Mesodermal cell (in vitro differentiated cells): ENCODE results near the gene PCNA. TPM values are rescaled to one million over a fixed set of nuclear protein-coding genes. Genes with fewer than 3 reads are reported as not detected.

Experiments used
- H3K27ac ChIP-seq: 2 replicates; pipeline ENCODE4 v1.7.0; 2013; ENCODE audit warnings: mild to moderate bottlenecking, low read depth, low read length, moderate library complexity; ENCODE audit not compliant: severe bottlenecking
- H3K36me3 ChIP-seq: 2 replicates; pipeline ENCODE4 v1.7.1; 2013; ENCODE audit warnings: mild to moderate bottlenecking, low read length, moderate library complexity; ENCODE audit not compliant: control insufficient read depth, insufficient read depth
- H3K4me1 ChIP-seq: one replicate; pipeline ENCODE4 v1.7.1; 2013; ENCODE audit warnings: mild to moderate bottlenecking, low read length; ENCODE audit not compliant: insufficient read depth, control insufficient read depth, poor library complexity, severe bottlenecking
- H3K4me3 ChIP-seq: 2 replicates; pipeline ENCODE4 v1.7.0; 2013; ENCODE audit warnings: low read length, control low read depth, mild to moderate bottlenecking; ENCODE audit not compliant: insufficient read depth, poor library complexity, severe bottlenecking; ENCODE audit errors: extremely low read depth
- H3K9me3 ChIP-seq: 2 replicates; pipeline ENCODE4 v1.7.1; 2013; ENCODE audit warnings: mild to moderate bottlenecking, low read length, moderate library complexity; ENCODE audit not compliant: control insufficient read depth
- WGBS, 2 experiments: methylation state at CpG; one replicate each; pipeline ENCODE4 v1.1.5; 2013; ENCODE audit warnings: missing lambda C conversion rate in 2 of 2; ENCODE audit not compliant: insufficient coverage in 2 of 2; 5-methylcytosine and 5-hydroxymethylcytosine counted together
- polyA plus RNA-seq, 2 experiments: library from polyadenylated mRNA; stranded (reverse); fragments of 50-300 nt; gene quantifications; one replicate each; pipeline ENCODE4 v1.2.3, GENCODE V29; 2013

PCNA gene
- 144 TPM for polyA plus RNA-seq (2013, experiment 1 of 2)
- 143 TPM for polyA plus RNA-seq (2013, experiment 2 of 2)

DNA sequence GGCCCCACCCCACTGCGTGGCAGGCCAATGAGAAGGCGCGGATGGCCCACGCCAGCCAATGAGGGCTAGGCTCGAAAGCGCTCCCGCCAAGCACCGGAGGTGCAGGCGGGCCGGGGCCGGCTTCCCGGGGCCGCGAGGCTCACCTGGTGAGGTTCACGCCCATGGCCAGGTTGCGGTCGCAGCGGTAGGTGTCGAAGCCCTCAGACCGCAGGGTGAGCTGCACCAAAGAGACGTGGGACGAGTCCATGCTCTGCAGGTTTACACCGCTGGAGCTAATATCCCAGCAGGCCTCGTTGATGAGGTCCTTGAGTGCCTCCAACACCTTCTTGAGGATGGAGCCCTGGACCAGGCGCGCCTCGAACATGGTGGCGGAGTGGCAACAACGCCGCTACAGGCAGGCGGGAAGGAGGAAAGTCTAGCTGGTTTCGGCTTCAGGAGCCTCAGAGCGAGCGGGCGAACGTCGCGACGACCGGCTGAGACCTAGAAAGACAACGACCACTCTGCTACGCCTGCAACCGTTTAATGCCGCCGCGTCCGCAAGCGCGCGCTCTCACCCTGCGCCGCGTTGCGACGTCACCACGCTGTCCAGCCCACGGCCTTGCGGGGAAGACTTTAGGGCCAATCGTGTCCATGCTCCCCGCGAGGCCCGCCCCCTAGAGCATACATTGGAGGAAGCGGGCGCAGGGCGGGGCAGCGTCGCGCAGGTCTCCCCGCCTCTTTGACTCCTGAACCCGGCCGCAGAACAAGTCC lies at the start of gene PCNA:
TSS of gene PCNA (minus strand) at position 524 of the 750 bp plus-strand sequence. CDS start at position 364, 160 bp downstream.
- Histone ChIP-seq H3K4me1 (no peaks in the 10 kb centered on the region), H3K4me3 (peak within 1 kb of the TSS; percentile 80), H3K9me3 (no peaks in the 10 kb centered on the region), H3K27ac (peak within 1 kb of the TSS; percentile 80), H3K36me3 (peaks cover 38% of the 10 kb centered on the region)
- WGBS, 2 experiments: 0% methylated on average over 70 of the region's 71 CpGs

DNA sequence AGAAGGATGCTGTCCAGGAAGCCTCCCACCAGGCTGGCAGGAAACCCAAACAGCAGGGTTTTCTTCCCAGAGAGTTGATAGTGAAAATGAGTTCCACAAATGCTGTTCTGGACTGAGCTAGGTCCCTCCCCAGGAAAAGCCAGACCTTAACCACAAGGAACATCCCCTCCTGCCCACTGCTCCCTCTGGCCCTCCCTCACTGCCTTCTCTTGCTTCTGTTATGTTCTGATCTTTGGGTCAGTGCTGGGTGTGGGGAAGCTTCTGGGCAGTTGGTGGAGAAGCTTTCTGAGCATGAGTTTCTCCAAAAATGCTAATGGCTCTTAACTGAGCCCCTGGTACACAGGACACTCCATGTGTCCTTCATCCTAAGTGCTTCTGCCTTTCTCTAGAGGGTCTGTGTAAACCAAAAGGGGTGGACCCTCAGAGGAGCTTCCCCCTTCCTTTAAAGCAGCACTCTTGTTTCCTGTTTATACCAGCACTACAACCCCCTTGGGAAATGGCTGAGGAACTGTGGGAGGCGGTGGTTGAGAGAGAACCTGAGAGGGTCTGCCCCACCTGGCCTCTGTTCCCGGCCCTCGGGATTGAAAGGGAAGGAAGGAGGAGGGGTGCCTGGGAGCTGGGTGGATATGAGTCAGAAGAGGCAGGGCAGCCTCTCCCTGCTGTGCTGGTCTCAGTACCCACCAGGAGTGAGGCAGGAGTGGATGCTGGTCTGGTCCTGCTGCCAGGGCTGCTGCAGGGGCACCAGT lies 49.1 kb upstream of the PCNA start:
- Histone ChIP-seq H3K4me3 (no peak overlapping the region), H3K4me1 (peaks cover 33% of the 10 kb centered on the region), H3K9me3 (no peaks in the 10 kb centered on the region), H3K27ac (peak overlapping the region; percentile 59), H3K36me3 (peaks cover 13% of the 10 kb centered on the region)
- WGBS, 2 experiments: 17 to 19% methylated on average over 1 to 2 of the region's 3 CpGs

DNA sequence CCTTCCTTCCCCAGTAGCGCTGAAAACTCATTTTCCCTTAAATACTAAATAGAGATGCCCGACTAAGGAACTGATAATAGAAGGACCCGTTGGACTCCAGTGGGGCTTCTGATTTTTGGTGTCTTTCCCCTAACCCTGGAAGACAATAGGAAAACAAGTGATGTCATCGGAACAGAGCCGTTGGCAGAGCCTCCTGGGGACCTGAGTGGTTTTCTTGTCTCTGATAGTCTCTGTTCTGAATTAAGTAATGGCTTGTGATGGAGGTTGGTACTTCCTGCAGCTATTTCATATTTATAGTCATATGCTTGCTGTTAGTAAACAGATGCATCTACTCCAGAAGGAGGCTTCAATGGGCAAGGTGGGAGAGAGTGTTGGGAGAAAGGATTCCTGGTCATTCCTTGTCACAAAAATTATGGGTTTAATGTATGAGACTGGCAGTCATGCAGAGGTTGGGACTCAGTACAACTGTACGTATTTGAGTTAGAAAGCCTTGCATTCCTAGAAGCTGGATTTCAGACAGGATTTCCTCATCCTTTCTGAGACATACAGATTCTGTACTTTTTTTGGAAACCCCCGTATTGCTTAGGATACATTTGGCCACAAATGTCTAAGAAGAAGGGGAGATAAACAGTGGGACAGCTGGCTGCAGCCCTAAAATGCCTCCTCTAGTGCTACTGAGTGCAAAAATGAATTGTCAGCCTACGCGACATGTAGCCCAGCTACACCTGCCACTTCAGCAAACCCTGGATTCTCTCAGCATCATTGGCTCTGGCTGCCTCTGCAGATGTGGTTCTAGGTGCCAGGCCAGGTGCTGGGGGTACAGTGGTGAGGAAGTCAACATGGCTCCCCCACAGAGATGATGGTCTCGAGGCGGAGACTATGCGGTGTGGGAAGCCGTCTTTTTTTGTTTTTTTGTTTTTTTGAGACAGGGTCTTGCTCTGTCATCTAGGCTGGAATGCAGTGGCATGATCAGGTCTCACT lies 45.2 kb upstream of the PCNA start:
- peaks cover 2% of the 10 kb centered on the region for H3K36me3 ChIP-seq
- H3K4me3 ChIP-seq: no peak overlapping the region
- H3K27ac ChIP-seq: no peak overlapping the region
- WGBS, 2 experiments: 94 to 96% methylated on average over 7 to 10 of the region's 13 CpGs
- no peaks in the 10 kb centered on the region for H3K9me3 ChIP-seq
- peaks cover 15% of the 10 kb centered on the region for H3K4me1 ChIP-seq

DNA sequence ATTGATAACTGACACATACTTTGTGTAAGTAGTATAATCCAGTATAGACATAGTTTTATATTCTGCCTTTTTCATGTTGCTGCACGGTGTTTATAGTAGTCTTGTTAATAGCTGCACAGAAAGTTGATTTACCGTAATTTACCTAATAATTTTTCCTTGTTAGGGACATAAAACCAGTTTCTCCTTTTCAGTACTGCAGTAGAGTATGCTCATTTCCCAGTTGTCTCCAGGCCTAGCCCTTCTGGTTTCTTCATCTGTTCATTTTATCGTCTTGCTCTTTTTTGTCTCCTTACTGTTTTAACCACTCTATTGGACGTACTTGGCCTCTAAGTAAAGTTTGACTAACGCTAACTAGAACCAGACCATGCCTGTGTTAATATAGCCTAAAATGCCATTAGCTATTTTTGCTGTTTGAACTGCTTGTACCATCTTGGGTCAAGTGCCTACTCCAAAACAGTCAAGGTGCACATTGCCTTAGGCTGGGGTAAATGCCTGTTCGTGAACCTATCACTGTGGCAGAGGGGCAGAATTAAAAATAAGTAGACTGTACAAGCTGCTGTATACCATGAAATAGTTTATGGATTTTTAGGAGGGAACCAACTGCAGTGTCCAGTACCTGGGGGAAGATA lies 41.9 kb upstream of the PCNA start:
- 93 to 100% methylated on average over 3 of the region's 6 CpGs for WGBS, 2 experiments
- Histone ChIP-seq H3K36me3 (peaks cover 2% of the 10 kb centered on the region), H3K27ac (no peak overlapping the region), H3K4me1 (peaks cover 9% of the 10 kb centered on the region), H3K9me3 (no peaks in the 10 kb centered on the region), H3K4me3 (no peak overlapping the region)

DNA sequence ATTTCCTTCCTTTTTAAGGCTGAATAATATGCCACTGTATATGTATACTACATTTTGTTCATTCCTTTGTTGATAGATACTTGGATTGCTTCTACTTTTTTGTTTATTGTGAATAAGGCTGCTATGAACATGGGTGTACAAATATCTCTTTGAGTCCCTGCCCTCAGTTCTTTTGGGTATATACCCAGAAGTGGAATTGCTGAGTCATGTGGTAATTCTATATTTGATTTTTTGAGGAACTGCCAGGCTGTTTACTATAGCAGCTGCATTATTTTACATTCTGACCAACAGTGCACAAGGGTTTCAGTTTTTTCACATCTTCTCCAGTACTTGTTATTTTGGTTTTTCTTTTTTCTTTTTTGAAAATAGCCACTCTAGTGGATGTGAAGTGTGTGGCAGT lies 41.1 kb upstream of the PCNA start:
- H3K9me3 ChIP-seq: no peaks in the 10 kb centered on the region
- peaks cover 2% of the 10 kb centered on the region for H3K36me3 ChIP-seq
- no peak overlapping the region for H3K4me3 ChIP-seq
- peaks cover 16% of the 10 kb centered on the region for H3K4me1 ChIP-seq
- H3K27ac ChIP-seq: no peak overlapping the region

DNA sequence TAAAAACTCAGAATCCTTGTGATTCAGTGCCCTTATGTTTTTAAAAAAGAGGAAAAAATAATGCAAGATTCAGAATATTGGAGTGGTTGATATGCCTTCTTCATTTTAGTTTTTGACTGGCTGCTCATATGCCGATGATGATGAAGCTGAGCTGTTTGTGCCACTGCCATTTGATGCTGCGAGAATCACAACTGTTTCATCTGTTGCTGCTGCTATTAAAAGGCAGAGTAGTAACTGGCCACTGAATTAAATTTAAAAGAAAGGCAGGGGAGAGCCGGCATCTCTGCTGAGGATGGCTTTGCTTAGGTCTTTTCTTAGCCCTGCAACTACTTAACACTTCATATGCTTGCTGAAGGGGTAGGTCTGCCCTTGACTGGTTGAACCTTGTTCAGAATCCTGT lies 40.2 kb upstream of the PCNA start:
- no peak overlapping the region for H3K27ac ChIP-seq
- H3K9me3 ChIP-seq: no peaks in the 10 kb centered on the region
- H3K4me3 ChIP-seq: no peak overlapping the region
- peaks cover 2% of the 10 kb centered on the region for H3K36me3 ChIP-seq
- WGBS, 2 experiments: 91 to 94% methylated on average over 2 to 3 of the region's 3 CpGs
- H3K4me1 ChIP-seq: peaks cover 16% of the 10 kb centered on the region

DNA sequence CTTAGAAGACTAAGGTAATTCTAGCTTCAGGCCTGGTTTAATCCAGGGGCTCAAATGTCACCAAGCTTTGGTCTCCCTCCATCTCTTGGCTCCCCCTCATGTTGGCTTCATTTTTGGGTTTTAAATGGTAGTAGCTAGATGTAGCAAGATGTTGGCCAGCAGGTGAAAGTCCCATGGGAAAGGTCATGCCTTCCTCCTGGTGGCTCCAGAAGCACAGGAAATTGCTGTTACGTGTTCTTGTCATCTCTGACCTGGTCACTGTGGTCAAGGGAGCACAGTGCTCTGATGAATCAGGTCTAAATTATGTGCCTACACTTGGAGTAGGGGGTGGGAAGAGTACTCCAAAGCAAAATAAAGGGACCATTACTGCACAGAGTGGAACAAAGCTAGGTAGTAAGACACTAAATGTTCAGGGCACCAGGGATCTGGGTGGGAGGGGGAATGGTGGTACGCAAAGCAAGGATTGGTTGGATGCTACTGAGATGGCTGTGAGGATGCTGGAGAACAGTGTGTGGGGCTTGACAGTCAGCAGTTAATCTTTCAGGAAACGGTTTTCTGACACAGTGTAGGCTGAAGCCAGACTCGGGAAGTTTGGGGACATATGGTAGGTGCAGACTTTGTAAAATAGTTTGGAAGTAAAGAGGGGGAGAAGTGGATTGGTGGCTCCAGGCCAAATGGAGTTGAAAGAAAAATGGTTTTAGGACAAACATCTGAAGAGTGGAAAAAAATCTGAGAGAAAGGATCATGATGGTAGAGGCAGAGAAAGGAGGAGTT lies 37.1 kb upstream of the PCNA start:
- H3K9me3 ChIP-seq: no peaks in the 10 kb centered on the region
- no peak overlapping the region for H3K27ac ChIP-seq
- WGBS, 2 experiments: 66 to 69% methylated on average over 4 of the region's 4 CpGs
- H3K4me3 ChIP-seq: no peak overlapping the region
- H3K36me3 ChIP-seq: peaks cover 3% of the 10 kb centered on the region
- peaks cover 16% of the 10 kb centered on the region for H3K4me1 ChIP-seq

DNA sequence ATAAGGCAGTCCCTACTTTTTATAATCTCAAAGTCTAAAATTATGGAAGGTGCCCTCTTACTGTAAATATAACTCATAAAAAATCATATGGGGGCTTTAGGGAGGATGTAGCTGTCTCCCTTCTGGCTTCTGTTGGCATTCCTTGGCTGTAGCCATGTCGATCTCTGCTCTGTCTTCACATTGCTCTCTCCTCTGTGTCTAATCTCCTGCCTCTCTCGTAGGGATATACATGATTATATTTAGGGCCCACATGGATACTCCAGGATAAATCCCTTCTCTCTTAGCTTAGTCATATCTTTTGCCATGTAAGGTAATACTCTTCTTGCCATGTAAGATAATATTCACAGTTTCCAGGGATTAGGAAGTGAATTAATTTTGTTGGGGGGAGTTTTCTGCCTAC lies 35.6 kb upstream of the PCNA start:
- Histone ChIP-seq H3K36me3 (peaks cover 7% of the 10 kb centered on the region), H3K27ac (no peak overlapping the region), H3K4me1 (peaks cover 21% of the 10 kb centered on the region), H3K9me3 (no peaks in the 10 kb centered on the region), H3K4me3 (no peak overlapping the region)
- 100% methylated on average over 1 of the region's 2 CpGs for WGBS, 2 experiments

DNA sequence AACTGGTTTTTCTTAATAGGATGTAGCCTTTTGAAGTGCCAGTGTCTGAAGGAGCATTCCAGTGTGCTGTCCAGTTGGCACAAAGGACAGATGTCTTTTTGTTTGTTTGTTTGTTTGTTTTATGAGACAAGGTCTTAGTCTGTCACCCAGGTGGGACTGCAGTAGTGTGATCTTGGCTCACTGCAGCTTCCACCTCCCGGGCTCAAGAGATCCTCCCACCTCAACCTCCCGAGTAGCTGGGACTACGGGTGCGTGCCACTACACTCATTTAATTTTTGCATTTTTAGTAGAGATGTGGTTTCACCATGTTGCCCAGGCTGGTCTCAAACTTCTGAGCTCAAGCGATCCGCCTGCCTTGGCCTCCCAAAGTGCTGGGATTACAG lies 34.8 kb upstream of the PCNA start:
- Histone ChIP-seq H3K36me3 (peaks cover 5% of the 10 kb centered on the region), H3K27ac (no peak overlapping the region), H3K9me3 (no peaks in the 10 kb centered on the region), H3K4me1 (peaks cover 26% of the 10 kb centered on the region), H3K4me3 (no peak overlapping the region)
- 83 to 88% methylated on average over 5 of the region's 6 CpGs for WGBS, 2 experiments
